T-helper 1 cell treated with Interleukin-12 subunit alpha and Interleukin-12 subunit beta and Interleukin-4 antibody, amounts not matched to agents 30 ng/mL and 1 ng/mL, for 36 hours (primary cell): Measurements from ENCODE around the gene ERN2. TPM values are rescaled to one million over a fixed set of nuclear protein-coding genes. Genes with fewer than 3 reads are reported as not detected.

Experiments used
- intact Hi-C: fragments of 100-400 bp; cut with micrococcal nuclease; formaldehyde crosslinking; loops from one replicate; pipeline ENCODE4 v1.15.1; 2024
- total RNA-seq: library from RNA; stranded (reverse); gene quantifications from 2 replicates; pipeline ENCODE4 v1.2.3, GENCODE V29; 2022

The ERN2 gene
- total RNA-seq, 1 donor from 2014 or later: not detected

DNA sequence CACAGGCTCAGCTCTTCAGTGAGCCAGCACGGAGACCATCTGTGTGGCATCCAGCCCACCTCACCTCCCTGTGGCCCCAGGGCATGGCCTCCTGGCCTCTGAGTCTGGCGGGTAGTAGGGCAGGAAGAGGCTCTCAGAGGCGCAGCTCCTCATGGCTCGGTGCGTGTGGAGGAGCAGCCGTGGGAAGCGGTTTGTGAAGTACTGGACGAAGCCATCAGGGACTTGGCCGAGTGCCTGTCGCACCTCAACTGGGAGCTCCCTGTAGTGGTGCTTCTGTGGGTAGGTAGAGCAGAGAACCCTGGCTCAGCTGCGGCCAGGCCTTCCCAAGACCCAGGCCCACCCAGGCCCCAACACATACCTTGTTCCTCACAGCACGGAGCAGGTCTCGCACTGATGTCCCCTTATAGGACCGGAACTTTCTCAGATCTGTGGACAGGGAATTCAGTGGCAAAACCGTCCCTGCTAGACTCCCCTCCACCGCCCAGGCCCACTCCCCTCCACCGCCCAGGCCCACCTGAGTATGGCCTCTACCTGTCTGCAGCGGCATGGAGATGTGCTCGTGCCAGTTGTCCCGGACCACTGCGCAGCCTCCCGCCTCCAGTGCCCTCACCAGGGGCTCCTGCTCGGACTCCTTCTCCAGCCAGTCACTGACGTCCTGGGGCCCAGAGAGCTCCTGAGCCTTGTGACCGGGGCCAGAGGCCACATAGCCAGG is 22.1 kb downstream of the ERN2 start:
- intact Hi-C loops: no loop called here

GRCh38 chr16:23689442-23690187 is 23.4 kb downstream of the ERN2 start:
- intact Hi-C loops: no loop called here

DNA sequence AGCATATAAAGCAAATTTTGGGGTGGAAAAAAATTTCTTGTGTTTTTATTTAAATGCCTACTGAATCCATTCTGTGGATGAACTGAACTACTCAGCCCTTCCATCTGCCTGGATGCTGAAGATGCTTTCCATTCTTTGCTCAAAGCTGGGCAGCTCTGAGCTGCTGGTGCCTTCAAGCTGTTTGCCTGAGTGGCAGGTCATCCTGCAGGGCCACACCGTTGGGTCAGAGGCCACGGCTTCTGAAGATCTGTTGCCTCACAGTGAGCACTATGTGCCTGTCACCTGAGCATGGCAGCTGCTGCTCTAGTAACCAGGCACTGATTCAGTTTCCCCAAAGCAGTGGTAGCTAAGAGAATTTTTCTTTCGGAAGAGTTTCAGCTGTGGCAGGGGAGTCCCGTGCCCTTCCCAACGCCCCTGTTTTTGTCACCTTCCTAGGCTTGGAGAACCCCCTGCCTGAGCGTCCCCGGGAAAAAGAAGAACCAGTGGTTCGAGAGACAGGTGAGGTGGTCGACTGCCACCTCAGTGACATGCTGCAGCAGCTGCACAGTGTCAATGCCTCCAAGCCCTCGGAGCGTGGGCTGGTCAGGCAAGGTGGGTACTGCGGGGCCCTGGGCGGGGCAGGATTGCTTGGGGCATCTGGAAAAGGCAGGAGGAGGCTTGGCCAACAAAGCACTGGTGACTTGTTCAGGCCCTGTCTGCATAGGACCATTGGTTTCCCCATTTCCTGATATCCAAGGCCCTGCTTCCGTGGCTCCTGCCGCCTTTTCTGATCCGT is 25.8 kb downstream of the ERN2 start:
- intact Hi-C loops: no loop called here

- intact Hi-C loops: no loop called here
Measured at GRCh38 chr16:23683487-23683886, 29.5 kb downstream of the ERN2 start.

GRCh38 chr16:23682181-23682580 is 30.8 kb downstream of the ERN2 start:
- intact Hi-C loops: no loop called here

DNA sequence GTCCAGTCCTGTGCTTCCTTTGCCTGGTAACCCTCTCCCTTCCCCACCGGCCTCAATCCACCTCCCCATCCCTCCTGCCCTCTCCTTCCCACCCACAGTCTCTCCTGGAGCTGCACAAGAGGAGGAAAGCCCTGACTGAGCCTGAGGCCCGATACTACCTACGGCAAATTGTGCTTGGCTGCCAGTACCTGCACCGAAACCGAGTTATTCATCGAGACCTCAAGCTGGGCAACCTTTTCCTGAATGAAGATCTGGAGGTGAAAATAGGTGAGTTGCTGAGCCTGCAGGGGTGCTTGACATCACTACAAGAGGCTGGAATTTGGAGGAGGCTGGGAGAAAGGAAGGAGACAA is 33.1 kb downstream of the ERN2 start:
- intact Hi-C loops: loop anchor here (5.0 to 10.0 kb wide), 3 partner anchors 173 to 335 kb away; partner anchors contain the start of gene COG7

DNA sequence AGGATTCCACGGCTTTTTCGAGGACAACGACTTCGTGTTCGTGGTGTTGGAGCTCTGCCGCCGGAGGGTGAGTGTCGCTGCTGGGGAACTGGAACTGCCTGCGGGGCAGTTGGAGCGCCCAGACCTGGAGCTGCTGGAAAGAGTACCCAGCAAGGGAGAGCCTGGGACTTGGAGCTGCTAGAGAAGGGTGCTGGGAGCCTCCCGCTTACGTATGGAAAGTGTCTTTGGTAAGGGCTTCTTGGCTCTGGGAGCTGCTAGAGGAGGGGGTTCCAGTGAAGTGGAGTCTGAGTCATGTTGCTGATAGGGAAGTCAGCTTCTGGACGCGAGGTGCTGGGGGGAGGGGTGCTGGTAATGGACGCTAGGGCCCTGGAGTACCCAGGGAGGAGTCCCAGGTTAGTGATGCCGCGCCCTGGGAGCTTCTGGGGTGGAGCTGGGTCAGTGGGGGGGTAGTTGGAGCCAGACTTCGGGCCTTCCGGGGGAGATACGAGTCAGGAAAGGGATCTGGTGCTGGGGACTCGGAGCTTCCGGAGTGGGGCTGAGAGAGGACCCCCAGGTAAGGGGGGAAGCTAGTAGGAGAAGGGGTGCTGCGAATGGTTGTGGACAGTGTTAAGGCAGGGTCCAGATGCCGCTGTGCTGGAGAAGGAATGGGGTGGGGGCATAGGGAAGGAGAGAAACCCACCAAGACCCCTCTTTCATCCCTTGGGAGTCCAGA is 33.6 kb downstream of the ERN2 start:
- intact Hi-C loops: loop anchor here (5.0 to 10.0 kb wide), 3 partner anchors 172 to 335 kb away; partner anchors contain the start of gene COG7

DNA sequence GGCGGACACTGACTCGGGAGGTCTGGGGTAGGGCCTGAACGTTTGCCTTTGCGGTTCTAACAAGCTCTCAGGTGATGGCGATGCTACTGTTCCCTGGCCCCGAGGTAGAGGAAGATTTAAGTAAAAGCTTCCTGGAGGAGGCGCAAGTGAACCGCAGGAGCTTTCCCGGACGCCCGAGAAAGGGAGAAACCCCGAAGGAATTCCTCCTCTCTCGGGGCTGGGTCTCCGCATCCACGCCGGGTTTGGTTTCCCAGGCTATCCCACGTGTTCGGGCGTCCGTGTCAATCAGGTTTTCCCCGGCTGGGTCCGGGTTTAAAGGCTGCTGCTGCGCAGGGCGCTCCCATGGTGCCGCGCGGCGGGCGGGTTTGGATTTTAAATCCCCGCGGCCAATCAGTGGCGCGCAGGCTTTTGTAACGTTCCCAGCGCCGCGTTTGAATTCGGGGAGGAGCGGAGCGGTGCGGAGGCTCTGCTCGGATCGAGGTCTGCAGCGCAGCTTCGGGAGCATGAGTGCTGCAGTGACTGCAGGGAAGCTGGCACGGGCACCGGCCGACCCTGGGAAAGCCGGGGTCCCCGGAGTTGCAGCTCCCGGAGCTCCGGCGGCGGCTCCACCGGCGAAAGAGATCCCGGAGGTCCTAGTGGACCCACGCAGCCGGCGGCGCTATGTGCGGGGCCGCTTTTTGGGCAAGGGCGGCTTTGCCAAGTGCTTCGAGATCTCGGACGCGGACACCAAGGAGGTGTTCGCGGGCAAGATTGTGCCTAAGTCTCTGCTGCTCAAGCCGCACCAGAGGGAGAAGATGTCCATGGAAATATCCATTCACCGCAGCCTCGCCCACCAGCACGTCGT is 34.4 kb downstream of the ERN2 start, which contains the start of gene PLK1:
TSS of gene PLK1 (plus strand) at position 460 of the 844 bp plus-strand sequence. CDS start at position 504, 44 bp downstream.
- intact Hi-C loops: loop anchor here (1.0 to 10.0 kb wide), 9 partner anchors 8 to 861 kb away; partner anchors contain the start of genes COG7, DCTN5, EARS2 and NDUFAB1

DNA sequence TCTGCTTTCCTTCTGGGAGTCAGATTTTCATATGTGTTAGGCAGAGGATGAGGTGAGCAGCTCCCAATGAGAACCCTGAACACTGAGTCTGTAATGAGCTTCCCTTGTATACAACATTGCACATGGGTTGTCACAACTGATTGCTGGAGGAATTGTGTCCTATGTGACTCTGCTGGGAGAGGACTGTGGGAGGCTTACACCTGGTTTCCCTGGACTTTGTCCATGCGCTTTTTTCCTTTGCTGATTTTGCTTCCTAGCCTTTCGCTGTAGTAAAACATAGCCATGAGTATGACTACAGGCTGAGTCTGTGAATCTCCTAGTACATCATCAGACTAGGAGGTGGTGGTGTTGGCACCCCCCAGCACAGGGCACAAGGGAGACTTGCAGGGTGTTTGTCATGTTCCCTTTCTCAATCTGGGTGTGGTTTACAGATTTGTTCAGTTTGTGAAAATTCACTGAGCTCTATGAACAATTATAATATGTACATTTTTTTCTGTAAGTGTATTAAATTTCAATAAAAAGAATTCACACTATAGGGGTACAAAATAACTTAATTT is 36.0 kb downstream of the ERN2 start:
- intact Hi-C loops: loop anchor here (5.0 to 10.0 kb wide), 3 partner anchors 170 to 338 kb away; partner anchors contain the start of gene COG7

GRCh38 chr16:23673971-23674614 is 38.9 kb downstream of the ERN2 start:
- intact Hi-C loops: loop anchor here (10.0 kb wide), 2 partner anchors 219 to 341 kb away; partner anchors contain the start of gene COG7

DNA sequence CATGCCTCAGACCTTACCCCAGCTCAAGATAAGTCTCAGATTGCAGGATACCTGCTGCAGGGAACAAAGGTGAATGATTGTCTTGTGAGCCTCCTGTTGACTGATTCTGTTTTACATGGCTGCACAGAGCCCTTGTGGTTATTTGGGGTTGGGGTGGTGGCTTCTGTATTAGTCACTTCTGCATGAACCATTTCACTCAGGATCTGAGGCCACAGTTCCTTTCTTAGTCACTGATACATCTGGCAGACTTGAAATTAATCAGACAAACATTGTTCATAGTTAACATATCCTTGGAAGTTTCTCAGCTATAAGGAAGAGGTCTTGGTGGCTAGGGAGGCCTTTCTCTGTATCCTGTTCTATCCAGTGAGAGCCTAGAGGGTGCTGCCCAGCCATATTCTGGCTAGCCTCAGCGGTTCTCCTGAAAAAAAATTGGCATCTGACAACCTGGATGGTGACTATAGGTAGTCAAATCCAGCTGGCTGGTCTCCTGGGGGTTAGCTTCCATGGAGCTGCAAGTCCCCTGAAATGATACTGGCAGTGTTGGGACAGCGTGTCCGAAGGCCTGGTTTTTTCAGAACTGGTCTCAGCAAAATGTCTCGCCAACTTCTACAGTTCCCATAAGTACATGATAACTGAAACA is 42.8 kb downstream of the ERN2 start:
- intact Hi-C loops: loop anchor here (1.0 to 10.0 kb wide), 3 partner anchors 8 to 345 kb away; partner anchors contain the start of genes COG7 and PLK1

GRCh38 chr16:23668873-23669272 is 44.1 kb downstream of the ERN2 start:
- intact Hi-C loops: no loop called here

DNA sequence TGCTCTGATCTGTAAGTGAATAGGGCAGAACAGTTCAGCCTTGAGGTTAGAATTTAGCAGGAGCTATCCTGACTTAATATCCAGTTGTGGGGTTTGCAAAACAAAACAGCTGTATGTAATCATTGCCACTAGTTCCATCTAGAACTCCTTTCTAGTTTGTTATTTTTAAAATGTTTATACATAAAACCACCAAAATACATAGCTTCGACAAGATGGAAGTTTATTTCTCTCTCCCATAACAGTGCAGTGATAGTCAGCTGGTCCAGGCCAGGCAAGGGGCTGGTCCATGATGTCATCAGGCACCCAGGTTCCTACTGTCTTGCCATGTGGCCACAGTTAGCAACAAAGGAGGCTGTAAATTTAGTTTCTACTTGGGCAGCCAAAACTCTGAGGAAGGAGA is 44.8 kb downstream of the ERN2 start:
- intact Hi-C loops: no loop called here

- intact Hi-C loops: no loop called here
Measured at GRCh38 chr16:23667355-23667659, 45.7 kb downstream of the ERN2 start.

DNA sequence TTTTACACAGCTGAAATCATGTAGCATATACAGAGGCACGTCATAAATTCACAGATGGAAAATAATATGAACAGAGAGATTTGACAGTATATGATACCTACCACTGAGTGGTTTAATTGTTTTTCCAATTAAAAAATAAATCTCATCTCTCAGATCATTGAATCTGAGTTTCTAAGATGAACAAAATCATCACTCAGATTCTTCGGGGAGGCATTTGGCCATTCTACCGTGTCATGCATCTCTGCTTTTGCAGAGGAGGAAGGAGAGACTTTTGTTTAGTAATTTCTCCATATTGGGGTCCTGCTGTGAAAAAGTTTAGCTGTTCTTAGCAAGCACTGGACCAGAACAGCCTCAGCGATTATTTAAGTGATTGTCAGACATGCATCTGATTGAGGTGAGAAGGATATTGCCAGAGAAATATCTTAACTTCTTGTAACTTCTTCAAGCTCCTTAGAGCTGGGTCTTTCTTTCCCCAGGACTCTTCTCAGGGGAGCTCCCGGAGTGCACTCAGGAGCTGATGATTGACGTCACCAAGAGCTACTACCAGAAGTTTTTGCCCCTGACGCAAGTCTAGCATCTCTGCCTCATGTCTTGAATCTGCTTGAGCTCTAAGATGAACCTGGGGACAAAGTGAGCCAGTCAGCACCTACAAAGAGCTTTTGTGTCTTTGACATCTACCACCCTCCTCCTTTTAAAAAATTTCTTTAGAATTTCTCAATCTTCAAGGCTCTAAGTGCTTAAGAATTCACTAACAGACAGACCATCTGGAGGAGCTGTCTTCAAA is 46.3 kb downstream of the ERN2 start:
- intact Hi-C loops: no loop called here

DNA sequence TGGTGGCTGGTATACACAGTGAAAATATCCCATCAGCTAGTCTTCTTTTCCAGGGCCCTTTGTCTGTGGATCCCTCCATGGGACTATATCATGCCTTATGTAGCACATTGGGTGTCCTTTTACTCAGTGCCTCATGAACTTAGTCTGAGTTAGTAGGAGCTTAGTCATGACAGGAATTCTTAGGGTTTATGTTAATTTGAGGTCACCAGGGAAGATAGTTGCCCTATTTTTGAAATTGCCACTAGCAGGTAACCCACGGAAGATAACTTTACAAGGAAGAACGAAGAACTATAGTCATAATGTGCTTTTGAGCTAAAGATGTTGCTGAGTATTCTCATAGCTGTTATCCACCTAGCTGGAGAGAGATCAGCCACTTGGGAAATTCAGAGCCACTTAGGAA is 49.1 kb downstream of the ERN2 start:
- intact Hi-C loops: no loop called here

GRCh38 chr16:23651943-23652468 is 61.0 kb downstream of the ERN2 start:
- intact Hi-C loops: no loop called here
